RWPE1 (cell line): ENCODE data around the gene IL22.
A peak's percentile ranks its signal among the peaks of the same experiment; 100 is the strongest.

Source experiments
- CTCF ChIA-PET: fragments of 350-600 bp; sonication (Branson Sonifier 250); formaldehyde crosslinking; extraction: SDS; loops from one replicate; lab custom pipeline; 2021; lab: Yijun Ruan, JAX
- POLR2A ChIA-PET: fragments of 400-600 bp; formaldehyde crosslinking; extraction: SDS; loops from one replicate; lab custom pipeline; 2020; ENCODE audit warnings: antibody characterized with exemption; ENCODE audit not compliant: low non-redundant PET; lab: Yijun Ruan, JAX
- DNase-seq: peaks from one replicate; pipeline ENCODE4 v3.0.0; 2012; ENCODE audit warnings: low spot score
- H3K27ac ChIP-seq: fragments of 450-650 bp; 2 replicates; pipeline ENCODE4 v1.5.1; 2017
- CTCF ChIP-seq: fragments of 450-650 bp; conservative IDR thresholded peaks from 2 replicates; pipeline ENCODE4 v1.5.1; 2017; ENCODE audit warnings: low read depth, mild to moderate bottlenecking

The IL22 gene

GRCh38 chr12:68253504-68253903 is at the start of gene IL22:
IL22 (minus strand) TSS chr12:68253604; CDS start chr12:68253448, 156 bp downstream.
- POLR2A ChIA-PET: no interaction called here

GRCh38 chr12:68297929-68298328 is 44.5 kb upstream of the IL22 start:
- DNase-seq: no peak
- ChIA-PET POLR2A (no interaction called here), CTCF (no interaction called here)
- H3K27ac ChIP-seq: no peak overlapping the region
- no peak for TF ChIP-seq CTCF

More at GRCh38 chr12:68253504-68253903, at the start of gene IL22:
- H3K27ac ChIP-seq: no peak within 1 kb of the TSS
- TF ChIP-seq CTCF: no peak
- no peak for DNase-seq
- CTCF ChIA-PET: no interaction called here

- ChIA-PET CTCF (no interaction called here), POLR2A (no interaction called here)
- DNase-seq: no peak
- TF ChIP-seq CTCF: no peak
- no peak overlapping the region for H3K27ac ChIP-seq
Observed at GRCh38 chr12:68294251-68294650, 40.8 kb upstream of the IL22 start.

GRCh38 chr12:68293347-68293746 is 39.9 kb upstream of the IL22 start:
- CTCF ChIA-PET: no interaction called here

GRCh38 chr12:68292151-68292943 is 38.9 kb upstream of the IL22 start:
- CTCF ChIA-PET: interaction anchor here (1.2 kb wide), 1 partner anchor 70 kb away, joined by 4 read pairs; no protein-coding TSS in a partner anchor
- DNase-seq: no peak
- no peak overlapping the region for H3K27ac ChIP-seq
- TF ChIP-seq CTCF: no peak
- POLR2A ChIA-PET: no interaction called here

More at GRCh38 chr12:68293347-68293746, 39.9 kb upstream of the IL22 start:
- no peak for TF ChIP-seq CTCF
- POLR2A ChIA-PET: no interaction called here
- no peak for DNase-seq
- no peak overlapping the region for H3K27ac ChIP-seq

GRCh38 chr12:68291396-68292036 is 38.1 kb upstream of the IL22 start:
- no peak for TF ChIP-seq CTCF
- POLR2A ChIA-PET: no interaction called here
- CTCF ChIA-PET: interaction anchor here (0.5 to 1.2 kb wide), 2 partner anchors 69 to 396 kb away, joined by 3 to 4 read pairs; no protein-coding TSS in a partner anchor

More at GRCh38 chr12:68291396-68292036, 38.1 kb upstream of the IL22 start:
- H3K27ac ChIP-seq: no peak overlapping the region
- peak; percentile 33 for DNase-seq
